Colon (tissue), 2 donors: ENCODE measurements around the gene SAG.
"Not testable (repeated sequence)": the region's sequence is repeated elsewhere in the genome, so short reads cannot be mapped to it uniquely, and the experiment has no call there.

Experiments
- FAIRE-seq: peaks from 2 replicates; lab custom pipeline; 2012; peaks lifted over from hg19 to GRCh38; lab: Jason Lieb, UNC
- donor health status: control.
- donor health status: control.

The SAG gene

GRCh38 chr2:233332125-233332524 is 24.5 kb downstream of the SAG start:
- no peak for FAIRE-seq

GRCh38 chr2:233334915-233335314 is 27.3 kb downstream of the SAG start:
- no peak for FAIRE-seq

- not testable (repeated sequence) for FAIRE-seq
Measured at GRCh38 chr2:233336091-233336490, 28.5 kb downstream of the SAG start.

- no peak for FAIRE-seq
Measured at GRCh38 chr2:233336541-233336940, 28.9 kb downstream of the SAG start.

DNA sequence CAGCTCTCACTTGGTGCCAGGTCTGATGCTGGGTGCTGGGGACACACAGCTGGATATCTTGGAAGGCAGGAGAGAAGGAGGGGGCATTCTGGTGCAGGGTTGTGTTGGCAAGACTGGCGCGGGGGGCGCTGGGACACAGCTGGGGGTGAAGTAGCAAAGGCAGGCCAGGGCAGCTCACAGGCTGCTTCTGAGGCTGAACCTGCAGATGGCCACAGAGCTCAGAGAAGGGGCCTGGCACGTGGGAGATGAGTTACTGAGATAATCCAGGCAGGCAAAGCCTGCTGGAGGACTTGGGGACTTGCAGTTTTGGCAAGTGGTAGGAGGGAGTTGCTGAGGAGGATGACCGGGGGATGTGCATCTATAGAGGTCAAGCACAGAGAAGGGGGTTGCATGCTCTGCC is 30.4 kb downstream of the SAG start:
- no peak for FAIRE-seq

DNA sequence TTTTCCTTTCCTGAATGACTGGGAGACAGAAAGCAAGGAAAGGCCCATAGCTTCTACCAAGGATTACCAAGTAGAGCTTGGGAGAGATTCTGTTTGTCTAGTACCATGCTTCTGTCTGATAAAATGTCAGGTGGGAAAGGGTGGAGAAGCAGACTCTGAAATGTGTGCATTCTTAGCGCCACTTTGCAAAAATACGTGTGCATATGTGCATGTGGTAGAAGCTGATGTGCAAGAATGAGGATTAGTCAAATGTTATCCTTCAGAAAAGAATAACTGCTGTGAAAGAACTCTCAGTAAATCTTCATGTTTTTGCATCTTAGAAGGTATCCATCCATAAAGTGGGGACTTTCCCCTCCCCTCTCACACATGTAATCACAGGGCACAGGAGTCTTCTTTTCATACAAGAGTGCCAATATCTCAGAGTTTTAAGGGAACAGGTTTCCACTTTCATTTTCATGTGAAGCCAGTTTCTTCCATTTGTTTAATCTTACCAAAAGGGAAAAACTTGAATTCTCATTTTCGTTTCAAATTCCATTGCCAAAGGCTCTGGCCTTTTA is 31.3 kb downstream of the SAG start:
- FAIRE-seq, result no peak

- FAIRE-seq, result no peak
Measured at GRCh38 chr2:233339427-233339826, 31.8 kb downstream of the SAG start.

GRCh38 chr2:233341296-233341695 is 33.7 kb downstream of the SAG start:
- no peak for FAIRE-seq

GRCh38 chr2:233342301-233342700 is 34.7 kb downstream of the SAG start:
- FAIRE-seq, result no peak

GRCh38 chr2:233343171-233343705 is 35.6 kb downstream of the SAG start:
- no peak for FAIRE-seq

DNA sequence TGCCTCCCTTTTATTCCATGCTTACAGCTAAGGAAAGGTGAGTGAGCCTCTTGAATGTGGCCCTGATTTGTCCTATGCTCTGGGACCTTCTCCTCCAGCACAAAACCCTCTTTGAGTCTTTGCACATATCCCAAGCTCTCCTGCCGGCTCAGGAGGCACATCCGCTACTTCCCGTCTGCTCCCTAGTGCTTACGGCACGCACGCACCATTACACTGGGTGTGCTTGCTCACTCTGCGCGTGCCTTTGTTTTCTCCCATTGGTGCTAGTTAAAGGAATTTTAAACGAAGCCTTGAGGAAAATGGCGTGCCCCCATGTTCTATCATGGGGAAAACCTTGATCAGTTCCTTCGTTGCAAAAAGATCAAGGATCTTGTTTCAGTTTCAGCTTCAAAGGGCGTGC is 38.8 kb downstream of the SAG start:
- FAIRE-seq, result no peak

DNA sequence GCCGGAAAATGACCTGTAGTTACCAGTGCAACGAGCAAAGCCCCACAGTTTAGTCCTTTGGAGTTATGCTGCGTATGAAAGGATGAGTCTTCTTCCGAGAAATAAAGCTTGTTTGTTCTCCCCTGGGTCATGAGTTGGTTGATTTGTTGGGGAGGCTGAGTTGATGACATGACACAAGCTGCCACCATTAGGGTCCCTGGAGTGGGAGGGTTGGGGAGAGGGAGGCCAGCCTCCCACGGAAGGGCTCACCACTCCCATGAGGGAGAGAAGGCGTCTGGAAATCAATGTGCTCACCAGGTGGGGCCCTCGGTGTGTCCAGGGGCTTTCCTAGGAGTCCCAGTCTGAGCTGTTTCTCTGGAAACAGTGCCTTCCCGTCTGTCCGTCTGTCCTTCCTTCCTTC is 39.3 kb downstream of the SAG start:
- no peak for FAIRE-seq

DNA sequence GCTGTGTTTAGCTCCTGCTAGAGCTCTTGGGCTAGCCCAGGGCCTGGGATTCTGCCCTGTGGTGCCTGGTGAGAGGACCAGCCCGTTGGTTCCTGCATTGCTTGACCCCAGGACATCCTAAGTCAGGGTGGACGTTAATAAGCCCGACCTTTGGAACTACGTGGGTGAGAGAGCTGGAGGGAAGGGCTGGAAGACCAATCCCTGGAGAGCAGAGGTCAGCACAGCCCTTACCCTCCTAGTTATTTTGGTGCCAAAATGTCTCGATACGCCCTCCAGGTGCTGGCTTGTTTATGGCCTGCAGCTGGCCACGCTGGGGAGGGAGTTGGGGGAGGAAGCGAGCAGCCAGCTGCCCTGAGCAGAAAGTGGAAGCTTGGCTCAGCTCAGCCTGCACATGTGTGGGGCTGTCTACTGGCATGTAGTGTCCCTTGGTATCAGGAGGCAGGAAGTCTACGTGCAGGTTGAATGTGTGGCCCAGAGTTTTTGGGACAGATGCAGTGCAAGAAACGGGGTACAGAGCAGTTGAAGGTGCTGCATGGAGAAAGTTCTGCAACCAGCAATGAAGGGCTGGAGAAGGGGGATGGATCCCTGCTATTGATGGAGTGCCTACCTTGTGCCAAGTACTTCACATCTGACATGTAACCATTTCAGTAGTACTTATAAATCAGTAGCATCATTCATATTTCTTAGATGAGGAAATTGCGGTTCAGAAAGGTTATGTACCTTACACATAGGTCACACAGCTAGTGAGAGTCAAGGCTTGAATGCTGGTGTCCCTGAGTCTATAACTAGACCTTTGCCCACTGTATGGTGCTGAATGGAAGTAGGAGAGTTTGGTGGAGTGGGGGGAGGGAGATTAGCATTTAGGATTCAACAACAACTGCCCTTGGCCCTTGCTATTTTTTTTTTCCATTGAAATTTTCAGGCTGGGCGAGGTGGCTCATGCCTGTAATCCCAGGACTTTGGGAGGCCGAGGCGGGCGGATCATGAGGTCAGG is 41.7 kb downstream of the SAG start:
- no peak for FAIRE-seq

- no peak for FAIRE-seq
Measured at GRCh38 chr2:233350708-233351107, 43.1 kb downstream of the SAG start.

GRCh38 chr2:233351423-233351822 is 43.8 kb downstream of the SAG start:
- no peak for FAIRE-seq

GRCh38 chr2:233352141-233352842 is 44.7 kb downstream of the SAG start:
- FAIRE-seq, result no peak

- FAIRE-seq, result no peak
Measured at GRCh38 chr2:233353101-233353768, 45.6 kb downstream of the SAG start.

- no peak for FAIRE-seq
Measured at GRCh38 chr2:233353769-233354499, 46.3 kb downstream of the SAG start, which contains the start of gene DGKD. Gene DGKD (plus strand): TSS chr2:233354494. CDS start chr2:233354519, 25 bp downstream.

GRCh38 chr2:233354500-233354924 is 46.9 kb downstream of the SAG start:
- FAIRE-seq, result no peak

DNA sequence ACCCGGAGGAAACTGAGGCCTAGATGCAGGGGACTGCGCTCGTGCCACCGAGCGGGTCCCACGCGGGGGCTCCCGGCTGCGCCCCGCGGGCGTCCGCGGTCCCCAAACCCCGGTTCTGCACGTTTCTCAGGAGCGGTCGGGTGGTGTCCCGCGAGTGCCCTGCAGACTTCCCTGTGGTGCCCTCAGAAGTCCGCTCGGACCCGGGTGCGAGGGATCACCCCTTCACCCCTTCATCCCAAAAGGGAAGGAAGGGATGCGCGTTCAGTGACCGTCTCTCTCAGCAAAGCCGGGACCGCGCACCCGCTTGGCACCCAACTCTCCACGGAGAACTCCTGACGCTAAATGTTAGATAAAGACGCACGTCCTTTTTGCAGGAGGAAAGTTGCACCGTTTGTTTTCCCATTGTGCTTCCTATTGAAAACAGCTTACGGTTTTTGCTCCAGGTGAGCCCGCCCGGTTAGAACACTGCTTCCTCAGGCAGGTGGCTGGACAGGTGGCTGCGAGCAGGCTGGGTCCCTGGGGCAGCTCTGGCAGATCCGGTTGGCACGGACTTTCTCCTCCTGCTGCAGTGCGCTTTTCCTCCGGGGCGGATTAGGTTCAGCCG is 47.5 kb downstream of the SAG start:
- no peak for FAIRE-seq

DNA sequence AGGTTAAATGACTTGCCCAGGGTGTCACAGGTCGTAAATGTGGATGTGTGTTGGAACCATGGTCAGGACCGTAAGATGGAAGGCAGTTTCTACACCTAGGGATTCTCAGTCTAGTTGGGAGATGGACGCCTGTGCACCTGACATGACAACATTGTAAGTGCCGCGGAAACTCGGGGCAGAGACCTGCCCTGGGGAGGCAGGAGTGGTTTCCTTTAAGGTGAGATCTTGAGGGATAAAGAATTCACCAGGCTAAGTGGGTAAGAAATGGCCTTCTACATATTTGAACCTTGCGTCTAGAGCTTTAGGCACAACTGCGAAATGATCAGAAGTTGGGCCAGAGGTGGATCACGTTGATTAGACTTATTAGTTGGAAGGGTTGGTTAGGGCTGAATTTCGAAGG is 48.3 kb downstream of the SAG start:
- FAIRE-seq, result no peak
